NCI-H460 (cell line): ENCODE data around the gene CEACAM18. TPM values are rescaled to one million over a fixed set of nuclear protein-coding genes. Genes with fewer than 3 reads are reported as not detected.

Source experiments
- DNase-seq: peaks from one replicate; pipeline ENCODE4 v3.0.0-alpha.2; 2016; ENCODE audit warnings: low read depth; ENCODE audit errors: extremely low read depth
- small RNA-seq, 2 experiments: library from RNA; depleted of rRNA; stranded (forward); fragments of <200 nt; gene quantifications; one replicate each; pipeline ENCODE3, GENCODE V24; 2014
- total RNA-seq: library from RNA; depleted of rRNA; stranded (reverse); fragments of >200 nt; shearing (Covaris generic); gene quantifications from 2 replicates; pipeline ENCODE4 v1.2.3, GENCODE V29; 2014; rRNA removed

Gene CEACAM18
- total RNA-seq, 1 experiment from 2014 or later = not detected

GRCh38 chr19:51524666-51525264 is 46.4 kb downstream of the CEACAM18 start:
- DNase-seq = no peak

- DNase-seq = no peak
Observed at GRCh38 chr19:51525651-51526050, 47.3 kb downstream of the CEACAM18 start.

GRCh38 chr19:51529301-51529700 is 51.0 kb downstream of the CEACAM18 start:
- DNase-seq = no peak

- DNase-seq = no peak
Observed at GRCh38 chr19:51530616-51531015, 52.3 kb downstream of the CEACAM18 start.

- DNase-seq = no peak
Observed at GRCh38 chr19:51531349-51532315, 53.3 kb downstream of the CEACAM18 start, which contains the start of gene SIGLEC6. SIGLEC6 (minus strand) TSS chr19:51531670; CDS start chr19:51531648, 22 bp downstream.

- no peak for DNase-seq
Observed at GRCh38 chr19:51535535-51535934, 57.2 kb downstream of the CEACAM18 start.

- no peak for DNase-seq
Observed at GRCh38 chr19:51539821-51540366, 61.6 kb downstream of the CEACAM18 start.

Small RNAs within 50 kb of the gene (small RNA-seq; reads per million reads assigned to genes)
- gene AC020914.3 = 0 reads per million in 2 experiments
- 0 reads per million in 2 experiments for gene AC020914.5

Other genes starting within 250 kb of the CEACAM18 start
- not detected in 2 replicates for gene SIGLECL1, start 227.5 kb upstream of the CEACAM18 start, total RNA-seq
- 0.66 TPM in 1 of 2 replicates, not detected in the other for gene IGLON5, start 166.9 kb upstream of the CEACAM18 start, total RNA-seq
- gene VSIG10L, start 136.4 kb upstream of the CEACAM18 start, total RNA-seq = 1.2 and 1.6 TPM in 2 replicates
- 77.3 and 88.4 TPM in 2 replicates for gene ETFB, start 112.2 kb upstream of the CEACAM18 start, total RNA-seq
- 0.27 and 1.2 TPM in 2 replicates for gene CLDND2, start 109.5 kb upstream of the CEACAM18 start, total RNA-seq
- gene NKG7, start 105.9 kb upstream of the CEACAM18 start, total RNA-seq = not detected in 2 replicates
- gene LIM2, start 90.6 kb upstream of the CEACAM18 start, total RNA-seq = not detected in 2 replicates
- gene C19orf84, start 87.9 kb upstream of the CEACAM18 start, total RNA-seq = not detected in 2 replicates
- gene SIGLEC10, start 60.9 kb upstream of the CEACAM18 start, total RNA-seq = not detected in 2 replicates
- not detected in 2 replicates for gene SIGLEC8, start 20.1 kb upstream of the CEACAM18 start, total RNA-seq
- gene SIGLEC12, start 23.3 kb downstream of the CEACAM18 start, total RNA-seq = not detected in 2 replicates
- not detected in 2 replicates for gene SIGLEC6, start 53.1 kb downstream of the CEACAM18 start, total RNA-seq
- 2.9 and 3.4 TPM in 2 replicates for gene ZNF175, start 92.7 kb downstream of the CEACAM18 start, total RNA-seq
- gene SIGLEC5, start 151.9 kb downstream of the CEACAM18 start, total RNA-seq = not detected in 2 replicates
- gene SIGLEC14, start 168.3 kb downstream of the CEACAM18 start, total RNA-seq = not detected in 2 replicates
- 3.5 and 4.7 TPM in 2 replicates for gene SPACA6, start 214.8 kb downstream of the CEACAM18 start, total RNA-seq
- gene HAS1, start 245.5 kb downstream of the CEACAM18 start, total RNA-seq = not detected in 2 replicates